CD4-positive, alpha-beta T cell (primary cell): ENCODE data around the gene GABRG2. TPM values are rescaled to one million over a fixed set of nuclear protein-coding genes. Genes with fewer than 3 reads are reported as not detected.

Experiments used
- ATAC-seq: fragments of 200-7000 bp; cut with Tn5 transposase; one replicate; pipeline ENCODE4 v1.10.0; 2022; ENCODE audit warnings: mild to moderate bottlenecking; ENCODE audit not compliant: poor library complexity
- CTCF ChIA-PET: fragments of 350-600 bp; sonication (Branson Sonifier 250); formaldehyde crosslinking; loops from one replicate; lab custom pipeline; 2021; ENCODE audit warnings: antibody characterized with exemption, inconsistent platforms; lab: Charles Lee
- POLR2A ChIA-PET: fragments of 350-600 bp; sonication (Branson Sonifier 250); formaldehyde crosslinking; loops from one replicate; lab custom pipeline; 2021; ENCODE audit warnings: antibody characterized with exemption, inconsistent platforms; lab: Charles Lee
- DNase-seq, 14 experiments: peaks; one replicate each; pipeline ENCODE4 v3.0.0-alpha.2; 2013 to 2020; ENCODE audit warnings: mixed read lengths in 2 of 14
- H3K27ac ChIP-seq, 2 donors: one replicate each; pipeline versions ENCODE4 v1.5.1 to v1.7.0; 2013; ENCODE audit warnings: low read length in 2 of 2, low read depth in 1 of 2, mild to moderate bottlenecking in 1 of 2
- H3K27me3 ChIP-seq, 2 experiments: 1 replicate in 1 of 2; 2 replicates in 1 of 2; pipeline versions ENCODE4 v1.6.1 to v1.7.0; 2013; ENCODE audit warnings: low read length in 2 of 2, control low read depth in 1 of 2, mild to moderate bottlenecking in 1 of 2, moderate library complexity in 1 of 2; ENCODE audit not compliant: insufficient read depth in 2 of 2, control insufficient read depth in 1 of 2
- H3K36me3 ChIP-seq: one replicate; pipeline ENCODE4 v1.6.1; 2013; ENCODE audit warnings: low read length, control low read depth; ENCODE audit not compliant: insufficient read depth
- H3K4me1 ChIP-seq: one replicate; pipeline ENCODE4 v1.6.1; 2013; ENCODE audit warnings: low read length, control low read depth; ENCODE audit not compliant: insufficient read depth
- H3K4me3 ChIP-seq: one replicate; pipeline ENCODE4 v1.5.1; 2013; ENCODE audit warnings: mild to moderate bottlenecking, low read length, moderate library complexity
- H3K9me3 ChIP-seq, 2 experiments: 1 replicate in 1 of 2; 2 replicates in 1 of 2; pipeline versions ENCODE4 v1.6.1 to v1.7.0; 2013; ENCODE audit warnings: low read length in 2 of 2, mild to moderate bottlenecking in 2 of 2, control low read depth in 1 of 2, moderate library complexity in 1 of 2; ENCODE audit not compliant: control insufficient read depth in 1 of 2, insufficient read depth in 1 of 2
- H3K27ac Mint-ChIP-seq: one replicate; pipeline ENCODE4 v1.8.0; 2020; ENCODE audit warnings: mixed read lengths
- H3K27me3 Mint-ChIP-seq: one replicate; pipeline ENCODE4 v1.8.0; 2021; ENCODE audit warnings: mixed read lengths
- H3K36me3 Mint-ChIP-seq: one replicate; pipeline ENCODE4 v1.8.0; 2021; ENCODE audit warnings: low read depth, mixed read lengths
- H3K4me1 Mint-ChIP-seq: one replicate; pipeline ENCODE4 v1.8.0; 2021; ENCODE audit warnings: low read depth, mixed read lengths
- H3K4me3 Mint-ChIP-seq: one replicate; pipeline ENCODE4 v1.8.0; 2020; ENCODE audit warnings: mild to moderate bottlenecking, mixed read lengths
- H3K9me3 Mint-ChIP-seq: one replicate; pipeline ENCODE4 v1.8.0; 2020; ENCODE audit warnings: mixed read lengths
- CTCF ChIP-seq: fragments of 200-600 bp; IDR thresholded peaks from one replicate; pipeline ENCODE4 v1.8.0; 2022; ENCODE audit warnings: antibody characterized with exemption, mild to moderate bottlenecking
- intact Hi-C, 2 experiments: fragments of 100-400 bp; cut with DNase I in 1 of 2; cut with micrococcal nuclease in 1 of 2; formaldehyde crosslinking; loops; one replicate each; pipeline versions ENCODE4 v1.15.1 to v1.9.0; 2023 to 2025; cut with DNase I, micrococcal nuclease
- total RNA-seq, 174 experiments: library from RNA in 2 of 174; stranded (reverse) in 2 of 174; gene quantifications; one replicate each; pipeline ENCODE4 v1.2.3 and lab custom pipeline; 2021 to 2026

The GABRG2 gene
- total RNA-seq, 2 experiments from 2014 or later: not detected

- no peak for TF ChIP-seq CTCF
- no peak overlapping the region for H3K27ac Mint-ChIP-seq
- Histone ChIP-seq H3K36me3 (no peaks in the 10 kb centered on the region), H3K27ac (no peak overlapping the region), H3K4me1 (no peaks in the 10 kb centered on the region), H3K27me3 (no peaks in the 10 kb centered on the region), H3K9me3 (peaks cover 0 to 8% of the 10 kb centered on the region in 2 experiments), H3K4me3 (no peak overlapping the region)
- no peaks in the 10 kb centered on the region for H3K36me3 Mint-ChIP-seq
- intact Hi-C loops: no loop called here
- peaks cover 5% of the 10 kb centered on the region for H3K9me3 Mint-ChIP-seq
- H3K4me1 Mint-ChIP-seq: no peaks in the 10 kb centered on the region
- ATAC-seq (no peak), DNase-seq (no peak)
- no peaks in the 10 kb centered on the region for H3K27me3 Mint-ChIP-seq
- CTCF ChIA-PET: no interaction called here
- POLR2A ChIA-PET: no interaction called here
- H3K4me3 Mint-ChIP-seq: no peak overlapping the region
These were observed 411 bp upstream of the GABRG2 start for GRCh38 chr5:162067162-162067561.

GRCh38 chr5:162068412-162068811 lies 839 bp downstream of the GABRG2 start:
- no peak for TF ChIP-seq CTCF
- Histone ChIP-seq H3K9me3 (peaks cover 0 to 8% of the 10 kb centered on the region in 2 experiments), H3K27ac (no peak overlapping the region), H3K4me1 (no peaks in the 10 kb centered on the region), H3K4me3 (no peak overlapping the region), H3K36me3 (no peaks in the 10 kb centered on the region), H3K27me3 (no peaks in the 10 kb centered on the region)
- no peak for ATAC-seq
- POLR2A ChIA-PET: no interaction called here
- H3K4me1 Mint-ChIP-seq: no peaks in the 10 kb centered on the region
- H3K36me3 Mint-ChIP-seq: no peaks in the 10 kb centered on the region
- H3K27ac Mint-ChIP-seq: no peak overlapping the region
- H3K27me3 Mint-ChIP-seq: no peaks in the 10 kb centered on the region
- H3K9me3 Mint-ChIP-seq: peaks cover 5% of the 10 kb centered on the region
- intact Hi-C loops: no loop called here
- DNase-seq: no peak
- no peak overlapping the region for H3K4me3 Mint-ChIP-seq
- CTCF ChIA-PET: no interaction called here

- intact Hi-C loops: no loop called here
- Mint-ChIP-seq H3K4me3 (no peak overlapping the region), H3K27ac (no peak overlapping the region), H3K27me3 (no peaks in the 10 kb centered on the region), H3K4me1 (no peaks in the 10 kb centered on the region), H3K36me3 (no peaks in the 10 kb centered on the region), H3K9me3 (peaks cover 5% of the 10 kb centered on the region)
- POLR2A ChIA-PET: no interaction called here
- TF ChIP-seq CTCF: no peak
- H3K4me1 ChIP-seq: no peaks in the 10 kb centered on the region
- ATAC-seq: no peak
- DNase-seq: no peak
- H3K4me3 ChIP-seq: no peak overlapping the region
- no peak overlapping the region for H3K27ac ChIP-seq
- H3K9me3 ChIP-seq: peaks cover 0 to 4% of the 10 kb centered on the region in 2 experiments
- H3K36me3 ChIP-seq: no peaks in the 10 kb centered on the region
- CTCF ChIA-PET: no interaction called here
- no peaks in the 10 kb centered on the region for H3K27me3 ChIP-seq
These were observed 1.4 kb downstream of the GABRG2 start for GRCh38 chr5:162068936-162069335.
